Measurements from ENCODE around the gene TTC23L.

GRCh38 chr5:34817558-34818351 is 21.2 kb upstream of the TTC23L start:
- TF ChIP-seq POLR2A (IDR thresholded peaks at IDR 0.05) (no peak), CTCF (IDR thresholded peaks at IDR 0.05 in 4 of 5, conservative IDR thresholded peaks at IDR 0.05 in 1 of 5) (no peak)

Data from gastrocnemius medialis (tissue), 4 donors.